ENCODE data around the gene GPC6. TPM values are rescaled to one million over a fixed set of nuclear protein-coding genes. Genes with fewer than 3 reads are reported as not detected.

GPC6 gene
- total RNA-seq, 4 donors from 2014 or later = 6.7 to 67.2 (median 11.1) TPM

DNA sequence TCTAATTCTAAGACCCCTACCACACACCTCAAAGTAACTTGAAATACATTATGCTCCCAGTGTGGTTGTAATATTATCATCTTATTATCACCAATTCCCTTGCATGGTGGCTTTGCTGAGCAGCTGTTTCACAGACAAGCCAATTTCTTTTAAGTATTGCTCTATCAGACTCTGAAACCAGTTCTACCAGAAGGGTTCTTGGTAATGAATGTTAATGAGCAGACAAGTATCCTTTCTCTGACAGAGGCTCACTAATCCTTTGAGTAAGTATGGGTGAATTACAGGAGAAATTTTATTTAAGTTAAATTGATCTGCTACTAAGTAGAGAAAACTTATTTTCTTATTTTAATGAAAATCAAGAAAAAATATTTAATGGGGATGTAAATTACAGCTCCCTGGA, 326.0 kb downstream of the GPC6 start:
- TF ChIP-seq POLR2A (IDR thresholded peaks at IDR 0.05) = no peak
- TF ChIP-seq, protein P1, sequence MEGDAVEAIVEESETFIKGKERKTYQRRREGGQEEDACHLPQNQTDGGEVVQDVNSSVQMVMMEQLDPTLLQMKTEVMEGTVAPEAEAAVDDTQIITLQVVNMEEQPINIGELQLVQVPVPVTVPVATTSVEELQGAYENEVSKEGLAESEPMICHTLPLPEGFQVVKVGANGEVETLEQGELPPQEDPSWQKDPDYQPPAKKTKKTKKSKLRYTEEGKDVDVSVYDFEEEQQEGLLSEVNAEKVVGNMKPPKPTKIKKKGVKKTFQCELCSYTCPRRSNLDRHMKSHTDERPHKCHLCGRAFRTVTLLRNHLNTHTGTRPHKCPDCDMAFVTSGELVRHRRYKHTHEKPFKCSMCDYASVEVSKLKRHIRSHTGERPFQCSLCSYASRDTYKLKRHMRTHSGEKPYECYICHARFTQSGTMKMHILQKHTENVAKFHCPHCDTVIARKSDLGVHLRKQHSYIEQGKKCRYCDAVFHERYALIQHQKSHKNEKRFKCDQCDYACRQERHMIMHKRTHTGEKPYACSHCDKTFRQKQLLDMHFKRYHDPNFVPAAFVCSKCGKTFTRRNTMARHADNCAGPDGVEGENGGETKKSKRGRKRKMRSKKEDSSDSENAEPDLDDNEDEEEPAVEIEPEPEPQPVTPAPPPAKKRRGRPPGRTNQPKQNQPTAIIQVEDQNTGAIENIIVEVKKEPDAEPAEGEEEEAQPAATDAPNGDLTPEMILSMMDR (IDR thresholded peaks at IDR 0.05) = no peak
- H3K4me1 ChIP-seq = no peaks in the 10 kb centered on the region
- no peak overlapping the region for H3K4me3 ChIP-seq
- no peaks in the 10 kb centered on the region for H3K36me3 ChIP-seq
- H3K27ac ChIP-seq = no peak overlapping the region
- intact Hi-C loops (cut with DNase I; ENCODE audit: low total_unique reads) = no loop called here
- H3K27me3 ChIP-seq = no peaks in the 10 kb centered on the region
- no peaks in the 10 kb centered on the region for H3K9me3 ChIP-seq
- DNase-seq = no peak

DNA sequence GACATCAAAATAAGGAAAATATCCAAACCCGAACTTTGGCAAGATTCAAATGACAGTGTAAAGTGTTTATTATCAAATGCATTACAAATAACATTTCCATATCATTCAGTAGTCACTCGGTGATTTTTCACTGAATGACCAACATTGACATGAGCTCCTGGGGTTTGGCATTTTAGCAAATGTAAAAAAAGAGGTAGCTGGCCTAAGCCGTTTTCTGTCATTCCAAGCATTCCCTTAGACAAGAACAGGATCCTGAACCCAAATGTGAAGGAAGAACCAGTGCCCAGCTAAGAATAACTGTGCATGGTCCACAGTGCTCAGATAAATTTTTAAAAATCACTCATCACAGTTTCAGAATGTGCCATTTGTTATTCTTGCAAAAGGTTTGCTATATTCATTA, 327.9 kb downstream of the GPC6 start:
- Histone ChIP-seq H3K36me3 (no peaks in the 10 kb centered on the region), H3K9me3 (no peaks in the 10 kb centered on the region), H3K27me3 (no peaks in the 10 kb centered on the region), H3K4me1 (no peaks in the 10 kb centered on the region), H3K27ac (no peak overlapping the region), H3K4me3 (no peak overlapping the region)
- DNase-seq = no peak
- intact Hi-C loops (cut with DNase I; ENCODE audit: low total_unique reads) = no loop called here
- TF ChIP-seq, protein P1 (IDR thresholded peaks at IDR 0.05) = no peak
- TF ChIP-seq POLR2A (IDR thresholded peaks at IDR 0.05) = no peak

DNA sequence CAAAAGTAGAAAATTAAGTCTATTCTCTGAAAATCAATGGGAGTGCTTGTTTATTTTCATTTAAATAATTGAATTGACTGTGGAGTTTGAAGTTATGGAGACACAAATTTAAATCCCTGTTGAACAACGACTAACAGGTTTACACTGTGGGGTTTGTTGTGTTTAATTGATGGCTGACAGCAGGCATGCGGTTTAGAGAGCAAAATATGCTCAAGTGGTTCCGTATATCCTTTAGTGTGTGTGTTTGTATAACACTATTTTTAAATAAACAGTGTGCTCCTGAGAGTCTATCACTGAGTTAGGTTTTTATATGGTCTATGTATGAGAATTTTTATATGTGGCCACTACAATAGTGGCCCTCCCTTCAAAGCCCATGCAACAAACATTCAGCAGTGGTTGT, 332.0 kb downstream of the GPC6 start:
- TF ChIP-seq, protein P1 (IDR thresholded peaks at IDR 0.05) = no peak
- TF ChIP-seq POLR2A (IDR thresholded peaks at IDR 0.05) = no peak

DNA sequence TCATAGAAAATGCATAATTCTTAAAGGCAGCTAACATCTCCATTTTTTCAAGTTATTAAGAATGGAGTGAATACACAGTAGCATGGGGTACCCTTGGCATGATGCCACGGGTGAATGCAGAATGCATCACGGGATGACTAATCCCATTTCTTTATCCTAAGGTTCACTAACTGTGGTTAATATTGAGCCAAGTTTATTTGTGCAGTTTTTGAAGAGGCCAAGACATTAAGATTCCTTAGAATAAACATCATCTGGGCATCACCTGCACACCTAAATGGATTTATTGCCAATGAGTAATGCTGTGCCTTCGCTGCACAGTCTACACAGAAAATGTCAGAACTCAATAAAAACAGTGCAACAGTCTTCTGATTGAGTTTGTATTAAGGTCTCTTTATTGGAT, 333.1 kb downstream of the GPC6 start:
- Histone ChIP-seq H3K4me1 (no peaks in the 10 kb centered on the region), H3K9me3 (no peaks in the 10 kb centered on the region), H3K27ac (no peak overlapping the region), H3K36me3 (no peaks in the 10 kb centered on the region), H3K4me3 (no peak overlapping the region), H3K27me3 (no peaks in the 10 kb centered on the region)
- intact Hi-C loops (cut with DNase I; ENCODE audit: low total_unique reads) = no loop called here
- DNase-seq = no peak
- TF ChIP-seq, protein P1 (IDR thresholded peaks at IDR 0.05) = no peak
- no peak for TF ChIP-seq POLR2A (IDR thresholded peaks at IDR 0.05)

More for the DNA sequence above, 332.0 kb downstream of the GPC6 start:
- Histone ChIP-seq H3K4me1 (no peaks in the 10 kb centered on the region), H3K27ac (no peak overlapping the region), H3K9me3 (no peaks in the 10 kb centered on the region), H3K27me3 (no peaks in the 10 kb centered on the region), H3K4me3 (no peak overlapping the region), H3K36me3 (no peaks in the 10 kb centered on the region)
- intact Hi-C loops (cut with DNase I; ENCODE audit: low total_unique reads) = no loop called here
- no peak for DNase-seq

DNA sequence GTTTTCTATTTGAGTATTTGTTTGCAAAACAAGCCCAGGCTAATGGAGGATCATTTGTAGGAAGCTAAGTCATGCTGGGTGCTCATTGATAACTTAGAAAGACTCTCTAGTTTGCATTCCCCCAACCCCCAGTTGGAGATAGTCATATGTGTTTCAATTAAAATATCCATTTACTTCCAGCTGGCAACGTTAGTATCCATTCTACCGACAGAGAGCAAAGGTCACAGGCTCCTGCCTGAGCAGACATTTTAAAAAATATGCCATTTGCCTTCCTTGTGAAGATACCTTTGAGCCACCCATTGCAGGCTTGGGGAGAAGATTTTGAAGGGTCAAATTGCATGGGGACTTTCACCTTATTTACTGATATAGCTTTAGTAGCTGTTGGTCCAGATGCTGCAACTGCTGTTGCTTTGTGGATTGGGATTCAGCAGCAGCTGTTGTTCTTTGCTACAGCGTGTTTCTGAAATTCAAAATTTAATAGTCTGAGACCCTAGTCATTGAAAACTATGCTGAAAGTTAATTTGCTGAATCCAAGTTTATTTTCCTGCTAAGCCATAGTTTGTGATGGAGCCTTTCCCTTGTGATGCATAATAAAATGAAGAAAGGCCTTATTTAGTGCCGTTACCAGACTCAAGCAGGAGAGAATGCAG, 335.1 kb downstream of the GPC6 start:
- Histone ChIP-seq H3K27ac (no peak overlapping the region), H3K4me3 (no peak overlapping the region), H3K9me3 (no peaks in the 10 kb centered on the region), H3K36me3 (no peaks in the 10 kb centered on the region), H3K4me1 (no peaks in the 10 kb centered on the region), H3K27me3 (no peaks in the 10 kb centered on the region)
- DNase-seq = no peak
- TF ChIP-seq POLR2A (IDR thresholded peaks at IDR 0.05) = no peak
- TF ChIP-seq, protein P1 (IDR thresholded peaks at IDR 0.05) = no peak
- intact Hi-C loops (cut with DNase I; ENCODE audit: low total_unique reads) = no loop called here

Data from uterus (tissue), 4 donors.